ENCODE data around the gene ALCAM.
"Not testable (repeated sequence)": the region's sequence is repeated elsewhere in the genome, so short reads cannot be mapped to it uniquely, and the experiment has no call there.

Gene ALCAM

GRCh38 chr3:105584003-105584790 lies 217.5 kb downstream of the ALCAM start:
- no peak for TF ChIP-seq CTCF (conservative IDR thresholded peaks at IDR 0.05; ENCODE audit: low read depth, low read length)
- no peak overlapping the region for H3K4me3 ChIP-seq (ENCODE audit: low read depth, low read length)
- DNase-seq (ENCODE audit: low read depth), result no peak

GRCh38 chr3:105593315-105593714 lies 226.6 kb downstream of the ALCAM start:
- no peak for TF ChIP-seq CTCF (conservative IDR thresholded peaks at IDR 0.05; ENCODE audit: low read depth, low read length)
- no peak for DNase-seq (ENCODE audit: low read depth)
- H3K4me3 ChIP-seq (ENCODE audit: low read depth, low read length), result no peak overlapping the region

GRCh38 chr3:105594219-105594618 lies 227.5 kb downstream of the ALCAM start:
- DNase-seq (ENCODE audit: low read depth), result peak; percentile 40
- no peak for TF ChIP-seq CTCF (conservative IDR thresholded peaks at IDR 0.05; ENCODE audit: low read depth, low read length)
- no peak overlapping the region for H3K4me3 ChIP-seq (ENCODE audit: low read depth, low read length)

- TF ChIP-seq CTCF (conservative IDR thresholded peaks at IDR 0.05; ENCODE audit: low read depth, low read length), result no peak
- peak; percentile 98 for DNase-seq (ENCODE audit: low read depth)
- no peak overlapping the region for H3K4me3 ChIP-seq (ENCODE audit: low read depth, low read length)
Observed at GRCh38 chr3:105598042-105598796, 231.5 kb downstream of the ALCAM start.

- no peak for TF ChIP-seq CTCF (conservative IDR thresholded peaks at IDR 0.05; ENCODE audit: low read depth, low read length)
- H3K4me3 ChIP-seq (ENCODE audit: low read depth, low read length), result no peak overlapping the region
- no peak for DNase-seq (ENCODE audit: low read depth)
Observed at GRCh38 chr3:105599350-105599749, 232.6 kb downstream of the ALCAM start.

- DNase-seq (ENCODE audit: low read depth); H3K4me3 ChIP-seq (ENCODE audit: low read depth, low read length): not testable (repeated sequence)
Observed at GRCh38 chr3:105601756-105602155, 235.0 kb downstream of the ALCAM start.

- DNase-seq (ENCODE audit: low read depth); H3K4me3 ChIP-seq (ENCODE audit: low read depth, low read length): not testable (repeated sequence)
Observed at GRCh38 chr3:105602286-105602685, 235.6 kb downstream of the ALCAM start.

GRCh38 chr3:105603516-105603915 lies 236.8 kb downstream of the ALCAM start:
- H3K4me3 ChIP-seq (ENCODE audit: low read depth, low read length); DNase-seq (ENCODE audit: low read depth): not testable (repeated sequence)
